Daoy (cell line): Measurements from ENCODE around the gene RASSF4. TPM values are rescaled to one million over a fixed set of nuclear protein-coding genes. Genes with fewer than 3 reads are reported as not detected.

Source experiments
- DNase-seq: peaks from one replicate; pipeline ENCODE4 v3.0.0-alpha.2; 2015; ENCODE audit warnings: low read depth
- total RNA-seq: library from RNA; depleted of rRNA; stranded (reverse); fragments of >200 nt; shearing (Covaris generic); gene quantifications from 2 replicates; pipeline ENCODE4 v1.2.3, GENCODE V29; 2014; rRNA removed

RASSF4 gene
- total RNA-seq: 0.57 and 2.2 TPM in 2 replicates

- peak; percentile 90 for DNase-seq
These were observed at the start of gene RASSF4 for GRCh38 chr10:44959247-44960087. Gene RASSF4 (plus strand): TSS chr10:44959802. CDS start chr10:44970203, 10,401 bp downstream.

GRCh38 chr10:44909910-44910309 is 49.7 kb upstream of the RASSF4 start:
- DNase-seq: no peak

- DNase-seq: no peak
These were observed 49.0 kb upstream of the RASSF4 start for GRCh38 chr10:44910602-44911001.

GRCh38 chr10:44911081-44911540 is 48.5 kb upstream of the RASSF4 start, which contains the start of gene TMEM72:
Gene TMEM72 (plus strand): TSS chr10:44911337. CDS start chr10:44911513, 176 bp downstream.
- no peak for DNase-seq

- no peak for DNase-seq
These were observed 47.7 kb upstream of the RASSF4 start for GRCh38 chr10:44911951-44912350.

- no peak for DNase-seq
These were observed 46.1 kb upstream of the RASSF4 start for GRCh38 chr10:44913350-44914081.

- no peak for DNase-seq
These were observed 44.7 kb upstream of the RASSF4 start for GRCh38 chr10:44914891-44915290.

- no peak for DNase-seq
These were observed 43.2 kb upstream of the RASSF4 start for GRCh38 chr10:44916429-44916828.

- DNase-seq: no peak
These were observed 41.8 kb upstream of the RASSF4 start for GRCh38 chr10:44917848-44918247.

- no peak for DNase-seq
These were observed 39.4 kb upstream of the RASSF4 start for GRCh38 chr10:44920252-44920651.

GRCh38 chr10:44921061-44921460 is 38.5 kb upstream of the RASSF4 start:
- DNase-seq: no peak

GRCh38 chr10:44921506-44921905 is 38.1 kb upstream of the RASSF4 start:
- no peak for DNase-seq

GRCh38 chr10:44922021-44922420 is 37.6 kb upstream of the RASSF4 start:
- no peak for DNase-seq

- no peak for DNase-seq
These were observed 36.6 kb upstream of the RASSF4 start for GRCh38 chr10:44922796-44923545.

- no peak for DNase-seq
These were observed 36.0 kb upstream of the RASSF4 start for GRCh38 chr10:44923611-44924010.

- DNase-seq: no peak
These were observed 35.2 kb upstream of the RASSF4 start for GRCh38 chr10:44924261-44925040.

GRCh38 chr10:44925224-44925623 is 34.4 kb upstream of the RASSF4 start:
- peak; percentile 27 for DNase-seq

GRCh38 chr10:44925811-44926750 is 33.5 kb upstream of the RASSF4 start:
- no peak for DNase-seq

GRCh38 chr10:44926751-44927351 is 32.8 kb upstream of the RASSF4 start:
- DNase-seq: no peak

GRCh38 chr10:44927352-44927751 is 32.2 kb upstream of the RASSF4 start:
- DNase-seq: no peak
